Measurements from ENCODE around the gene ZNF605.
"Not testable (repeated sequence)": the region's sequence is repeated elsewhere in the genome, so short reads cannot be mapped to it uniquely, and the experiment has no call there.

The ZNF605 gene

DNA sequence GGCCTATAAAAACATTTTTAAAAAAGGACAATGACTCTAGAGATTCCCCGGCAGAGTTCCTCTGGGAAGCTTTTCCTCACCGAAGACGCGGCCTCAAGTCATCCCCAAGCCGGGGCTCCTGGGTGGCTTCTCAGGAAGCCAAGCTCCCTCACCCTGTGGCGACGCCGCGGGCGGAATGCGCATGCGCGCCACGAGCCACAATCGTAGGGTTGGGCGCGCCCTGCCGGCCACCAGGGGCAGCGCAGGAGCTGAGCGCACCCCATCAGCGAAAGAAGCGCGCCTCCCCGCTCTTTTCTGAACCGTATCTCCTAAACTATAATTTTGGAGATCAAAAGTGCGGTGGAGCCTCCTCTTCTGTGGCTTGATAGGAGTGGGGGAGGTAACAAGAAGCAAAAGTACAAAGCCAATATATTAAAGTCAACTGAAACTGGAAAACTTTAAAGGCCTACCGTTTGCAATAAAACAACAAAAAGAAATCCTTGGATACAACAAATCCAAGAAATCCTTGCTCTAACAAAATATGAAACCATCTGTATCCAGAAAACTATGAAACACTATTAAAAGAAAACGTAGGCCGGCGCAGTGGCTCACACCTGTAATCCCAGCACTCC lies 51.3 kb downstream of the ZNF605 start:
- DNase-seq (ENCODE audit: low spot score), result peak; percentile 22

GRCh38 chr12:132899033-132899432 lies 57.1 kb downstream of the ZNF605 start:
- no peak for DNase-seq (ENCODE audit: low spot score)

- no peak for DNase-seq (ENCODE audit: low spot score)
These were observed 67.3 kb downstream of the ZNF605 start for GRCh38 chr12:132888852-132889251.

DNA sequence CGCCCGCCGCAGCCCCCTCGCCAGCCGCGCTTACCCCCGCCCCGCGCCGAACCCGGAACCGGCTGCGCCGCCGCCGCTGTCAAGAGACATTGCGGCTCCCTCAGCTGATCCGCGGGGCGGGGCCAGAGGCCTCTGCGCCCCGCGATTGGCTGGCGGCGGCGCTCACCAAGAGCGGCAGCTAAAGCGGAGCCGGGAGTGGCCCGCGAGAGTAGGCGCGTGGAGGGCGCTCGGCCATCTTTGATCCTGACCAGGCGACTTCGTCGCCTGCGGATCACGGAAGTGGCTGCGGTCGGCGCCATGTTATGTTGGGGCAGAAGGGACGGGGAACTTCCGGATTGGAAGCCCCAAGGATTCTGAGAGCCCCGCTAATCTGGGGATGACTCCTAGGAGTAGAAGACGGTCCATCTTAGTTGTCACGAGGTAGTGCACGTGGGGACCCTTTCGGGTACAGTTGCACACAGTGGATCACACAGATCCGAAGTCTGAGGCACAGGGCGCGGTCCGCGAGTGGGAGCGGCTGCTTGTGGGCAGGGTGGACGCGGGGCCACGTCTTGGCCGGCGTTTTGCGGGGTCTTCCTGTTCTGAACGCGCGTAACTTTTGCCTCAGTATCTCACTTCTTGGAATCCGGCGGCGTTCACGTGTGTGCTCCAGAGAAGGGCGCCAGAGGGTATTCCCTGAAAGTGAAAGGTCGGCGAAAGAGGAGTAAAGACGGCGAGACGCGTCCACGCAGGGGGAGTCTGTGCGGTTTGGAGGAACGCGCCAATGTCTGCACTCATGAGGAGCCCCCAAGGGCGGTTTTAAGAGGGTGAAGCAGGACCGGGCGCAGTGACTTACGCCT lies 68.4 kb downstream of the ZNF605 start, which contains the start of gene CHFR:
CHFR (minus strand) TSS at position 93 of the 839 bp plus-strand sequence. CDS start 277 bp downstream, outside the sequence.
- DNase-seq (ENCODE audit: low spot score), result peak; percentile 88

GRCh38 chr12:132886529-132887477 lies 69.3 kb downstream of the ZNF605 start:
- no peak for DNase-seq (ENCODE audit: low spot score)

GRCh38 chr12:132881818-132882217 lies 74.3 kb downstream of the ZNF605 start:
- no peak for DNase-seq (ENCODE audit: low spot score)

DNA sequence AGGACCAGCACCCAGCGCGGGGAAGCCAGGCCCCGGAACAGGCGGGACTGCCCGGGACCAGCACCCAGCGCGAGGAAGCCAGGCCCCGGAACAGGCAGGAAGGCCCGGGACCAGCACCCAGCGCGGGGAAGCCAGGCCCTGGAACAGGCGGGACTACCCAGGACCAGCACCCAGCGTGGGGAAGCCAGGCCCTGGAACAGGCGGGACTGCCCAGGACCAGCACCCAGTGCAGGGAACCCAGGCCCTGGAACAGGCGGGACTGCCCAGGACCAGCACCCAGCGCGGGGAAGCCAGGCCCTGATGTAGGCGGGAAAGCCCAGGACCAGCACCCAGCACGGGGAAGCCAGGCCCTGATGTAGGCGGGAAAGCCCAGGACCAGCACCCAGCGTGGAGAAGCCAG lies 81.5 kb downstream of the ZNF605 start:
- DNase-seq (ENCODE audit: low spot score), result not testable (repeated sequence)

GRCh38 chr12:132874175-132874574 lies 81.9 kb downstream of the ZNF605 start:
- no peak for DNase-seq (ENCODE audit: low spot score)

GRCh38 chr12:132873724-132874123 lies 82.4 kb downstream of the ZNF605 start:
- no peak for DNase-seq (ENCODE audit: low spot score)

DNA sequence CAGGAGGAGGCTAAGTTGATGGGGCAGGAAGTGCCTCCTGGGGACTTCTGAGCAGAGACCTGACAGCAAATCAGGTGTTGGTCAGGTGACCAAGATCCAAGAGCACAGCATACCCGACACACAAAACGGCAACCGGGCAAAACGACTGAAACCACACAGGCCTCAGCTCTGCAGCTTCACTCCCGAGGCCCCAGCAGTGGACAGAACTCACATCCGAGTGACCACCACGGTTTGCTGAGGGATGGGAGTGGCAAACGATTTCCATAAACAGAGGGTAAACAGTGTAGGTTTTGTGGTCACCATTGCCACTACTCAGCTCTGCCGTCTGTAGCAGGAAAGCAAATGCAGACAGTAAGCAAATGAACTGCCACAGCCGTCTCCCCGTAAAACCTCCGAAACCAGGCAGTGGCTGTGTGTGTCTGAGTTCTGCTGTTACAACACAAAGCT lies 83.1 kb downstream of the ZNF605 start:
- no peak for DNase-seq (ENCODE audit: low spot score)

DNA sequence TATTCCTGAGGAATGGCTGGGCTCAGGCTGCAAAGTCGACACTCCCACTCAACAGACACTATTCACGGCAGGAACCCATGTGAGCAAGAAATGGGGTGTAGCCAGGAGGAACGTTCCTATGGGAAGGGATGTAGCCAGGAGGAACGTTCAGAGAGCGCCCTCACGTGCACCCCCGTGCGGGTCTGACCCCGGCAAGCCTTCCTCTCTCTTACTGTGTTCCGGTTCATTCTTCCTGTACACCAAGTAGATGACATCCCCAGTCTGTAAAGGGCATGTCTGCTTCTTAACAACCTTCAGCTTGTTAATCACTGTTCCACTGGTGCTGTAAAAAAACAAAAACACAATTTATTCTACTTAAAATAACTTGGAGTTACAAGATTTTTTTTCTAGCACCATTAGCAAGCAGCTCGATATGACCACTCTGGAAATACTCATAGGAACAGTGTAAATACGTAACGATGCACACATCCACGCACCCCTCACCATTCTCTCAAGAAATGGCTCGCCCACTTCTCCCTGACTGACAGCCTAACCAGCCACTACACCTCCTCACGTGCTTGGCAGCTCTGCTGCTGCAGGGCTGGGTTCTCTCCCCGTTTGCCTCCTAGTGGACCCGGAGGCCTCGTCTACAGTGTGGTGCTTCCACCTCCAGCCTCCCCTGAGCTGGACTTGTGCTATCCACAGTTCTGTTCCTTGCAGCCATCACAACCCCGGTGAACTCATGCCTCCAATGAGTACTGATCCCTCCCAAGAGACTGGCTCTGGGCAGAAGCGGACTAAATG lies 83.8 kb downstream of the ZNF605 start:
- DNase-seq (ENCODE audit: low spot score), result no peak

GRCh38 chr12:132869551-132869950 lies 86.6 kb downstream of the ZNF605 start:
- no peak for DNase-seq (ENCODE audit: low spot score)
